Mesendoderm (in vitro differentiated cells): ENCODE results near the gene TBX1.
"Not testable (repeated sequence)": the region's sequence is repeated elsewhere in the genome, so short reads cannot be mapped to it uniquely, and the experiment has no call there.

Source experiments
- DNase-seq: peaks from one replicate; pipeline ENCODE4 v3.0.0; 2013
- H2AK5ac ChIP-seq: 2 replicates; pipeline ENCODE4 v1.6.1; 2013; ENCODE audit warnings: low read length, inconsistent platforms
- H2BK120ac ChIP-seq: 2 replicates; pipeline ENCODE4 v1.6.1; 2013; ENCODE audit warnings: low read depth, mild to moderate bottlenecking, low read length, moderate library complexity, mixed read lengths
- H2BK15ac ChIP-seq: replicated peaks from 2 replicates; pipeline ENCODE4 v1.6.1; 2013; ENCODE audit warnings: low read depth, mild to moderate bottlenecking, moderate library complexity
- H2BK5ac ChIP-seq: 2 replicates; pipeline ENCODE4 v1.6.1; 2013; ENCODE audit warnings: low read length, inconsistent platforms
- H3K18ac ChIP-seq: 2 replicates; pipeline ENCODE4 v1.6.1; 2013; ENCODE audit warnings: mild to moderate bottlenecking, low read length, mixed read lengths
- H3K23ac ChIP-seq: one replicate; pipeline ENCODE4 v1.6.1; 2013; ENCODE audit warnings: low read length
- H3K27ac ChIP-seq: 2 replicates; pipeline ENCODE4 v1.5.1; 2013; ENCODE audit warnings: low read depth, mild to moderate bottlenecking, inconsistent platforms, low read length, moderate library complexity
- H3K27me3 ChIP-seq: 2 replicates; pipeline ENCODE4 v1.6.1; 2013; ENCODE audit warnings: low read length, control low read depth, mild to moderate bottlenecking, inconsistent platforms; ENCODE audit not compliant: insufficient read depth, poor library complexity
- H3K36me3 ChIP-seq: 2 replicates; pipeline ENCODE4 v1.6.1; 2013; ENCODE audit warnings: low read length, inconsistent platforms; ENCODE audit not compliant: control insufficient read depth, insufficient read depth
- H3K4ac ChIP-seq: one replicate; pipeline ENCODE4 v1.6.1; 2013; ENCODE audit warnings: low read depth, mild to moderate bottlenecking, low read length, moderate library complexity
- H3K4me1 ChIP-seq: 2 replicates; pipeline ENCODE4 v1.6.1; 2013; ENCODE audit warnings: low read depth, low read length, inconsistent platforms; ENCODE audit not compliant: control insufficient read depth
- H3K4me2 ChIP-seq: 2 replicates; pipeline ENCODE4 v1.6.1; 2013; ENCODE audit warnings: low read length
- H3K4me3 ChIP-seq: 2 replicates; pipeline ENCODE4 v1.5.1; 2013; ENCODE audit warnings: mild to moderate bottlenecking, low read length
- H3K56ac ChIP-seq: one replicate; pipeline ENCODE4 v1.6.1; 2013; ENCODE audit warnings: low read length
- H3K79me1 ChIP-seq: 2 replicates; pipeline ENCODE4 v1.6.1; 2013; ENCODE audit warnings: low read length, inconsistent platforms
- H3K79me2 ChIP-seq: 2 replicates; pipeline ENCODE4 v1.6.1; 2013; ENCODE audit warnings: mild to moderate bottlenecking, low read length; ENCODE audit not compliant: control insufficient read depth, insufficient read depth
- H3K9ac ChIP-seq: 2 replicates; pipeline ENCODE4 v1.6.1; 2013; ENCODE audit warnings: low read length, inconsistent platforms
- H4K5ac ChIP-seq: one replicate; pipeline ENCODE4 v1.6.1; 2013; ENCODE audit warnings: low read length
- H4K8ac ChIP-seq: one replicate; pipeline ENCODE4 v1.6.1; 2013; ENCODE audit warnings: low read depth, mild to moderate bottlenecking, control low read depth, low read length, moderate library complexity
- WGBS: extraction: QIAGEN DNeasy Blood & Tissue Kit; methylation state at CpG from one replicate; pipeline ENCODE4 v1.1.7; 2013; ENCODE audit warnings: low lambda C conversion rate, missing lambda C conversion rate; ENCODE audit not compliant: insufficient coverage; ENCODE audit errors: extremely low coverage; 5-methylcytosine and 5-hydroxymethylcytosine counted together

Gene TBX1

GRCh38 chr22:19773470-19774040 is 13.0 kb downstream of the TBX1 start:
- H4K5ac ChIP-seq, result no peak overlapping the region
- no peak overlapping the region for H3K9ac ChIP-seq
- no peak overlapping the region for H2BK120ac ChIP-seq
- H3K4me3 ChIP-seq, result no peak overlapping the region
- no peak overlapping the region for H3K56ac ChIP-seq
- no peak overlapping the region for H4K8ac ChIP-seq
- H3K79me2 ChIP-seq, result no peaks in the 10 kb centered on the region
- H2BK5ac ChIP-seq, result no peak overlapping the region
- H3K36me3 ChIP-seq, result no peaks in the 10 kb centered on the region
- H3K27me3 ChIP-seq, result peaks cover 3% of the 10 kb centered on the region
- H2BK15ac ChIP-seq, result no peak overlapping the region
- H3K79me1 ChIP-seq, result no peaks in the 10 kb centered on the region
- no peak overlapping the region for H3K4ac ChIP-seq
- no peak overlapping the region for H3K23ac ChIP-seq
- no peak overlapping the region for H2AK5ac ChIP-seq
- H3K4me1 ChIP-seq, result no peaks in the 10 kb centered on the region
- WGBS, result no CpG with 5 or more reads among the region's 9 CpGs
- DNase-seq, result no peak
- no peak overlapping the region for H3K27ac ChIP-seq
- H3K4me2 ChIP-seq, result no peak overlapping the region
- H3K18ac ChIP-seq, result no peak overlapping the region

- H3K4me3 ChIP-seq, result no peak overlapping the region
- no peaks in the 10 kb centered on the region for H3K79me2 ChIP-seq
- H3K4me1 ChIP-seq, result no peaks in the 10 kb centered on the region
- no peak overlapping the region for H3K4ac ChIP-seq
- H2AK5ac ChIP-seq, result no peak overlapping the region
- H4K8ac ChIP-seq, result no peak overlapping the region
- no peak overlapping the region for H2BK15ac ChIP-seq
- no peak overlapping the region for H3K9ac ChIP-seq
- H3K79me1 ChIP-seq, result no peaks in the 10 kb centered on the region
- H3K36me3 ChIP-seq, result no peaks in the 10 kb centered on the region
- H2BK120ac ChIP-seq, result no peak overlapping the region
- DNase-seq, result no peak
- no CpG with 5 or more reads among the region's 8 CpGs for WGBS
- no peak overlapping the region for H4K5ac ChIP-seq
- no peak overlapping the region for H3K27ac ChIP-seq
- no peak overlapping the region for H3K56ac ChIP-seq
- H3K18ac ChIP-seq, result no peak overlapping the region
- peaks cover under 1% of the 10 kb centered on the region for H3K27me3 ChIP-seq
- no peak overlapping the region for H3K23ac ChIP-seq
- no peak overlapping the region for H3K4me2 ChIP-seq
- no peak overlapping the region for H2BK5ac ChIP-seq
Observed at GRCh38 chr22:19774628-19775027, 14.1 kb downstream of the TBX1 start.

GRCh38 chr22:19775496-19776325 is 15.1 kb downstream of the TBX1 start:
- WGBS, result no CpG with 5 or more reads among the region's 24 CpGs
- no peak for DNase-seq
- Histone ChIP-seq H3K79me1 (no peaks in the 10 kb centered on the region), H3K9ac (no peak overlapping the region), H3K18ac (no peak overlapping the region), H3K36me3 (no peaks in the 10 kb centered on the region), H4K8ac (no peak overlapping the region), H3K4me3 (no peak overlapping the region), H3K4me1 (no peaks in the 10 kb centered on the region), H3K4me2 (no peak overlapping the region), H3K56ac (no peak overlapping the region), H2AK5ac (no peak overlapping the region), H4K5ac (no peak overlapping the region), H3K27me3 (no peaks in the 10 kb centered on the region), H3K79me2 (no peaks in the 10 kb centered on the region), H3K23ac (no peak overlapping the region), H2BK120ac (no peak overlapping the region), H3K27ac (no peak overlapping the region), H2BK5ac (no peak overlapping the region), H3K4ac (no peak overlapping the region), H2BK15ac (no peak overlapping the region)

DNA sequence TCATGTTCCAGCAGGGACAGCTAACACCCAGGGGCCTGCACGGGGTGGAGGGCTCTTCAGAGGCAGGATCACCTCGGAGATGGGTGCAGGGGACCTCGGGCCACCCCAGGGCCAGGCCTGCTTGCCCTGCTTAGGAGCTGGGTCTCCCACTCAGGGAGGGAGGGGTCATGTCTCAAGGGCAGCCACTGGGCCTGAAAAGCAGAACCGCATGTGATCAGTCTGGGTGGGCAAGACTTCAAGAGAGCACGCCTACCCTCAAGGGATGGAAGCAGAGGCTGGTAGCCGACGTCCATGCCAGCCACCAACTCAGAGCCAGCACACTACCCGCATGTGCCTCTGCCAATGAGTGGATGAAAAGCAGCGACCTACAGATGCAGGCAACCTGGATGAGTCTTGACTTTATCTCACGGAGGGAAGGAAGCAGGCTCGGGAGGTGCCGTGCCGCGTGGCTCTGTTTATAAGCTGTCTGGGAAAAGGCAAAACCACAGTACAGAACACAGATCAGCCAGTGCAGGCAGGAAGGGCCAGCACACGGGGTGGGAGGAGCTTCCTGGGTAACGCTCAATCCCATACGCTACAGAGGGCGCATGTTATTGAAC is 16.0 kb downstream of the TBX1 start:
- Histone ChIP-seq H3K18ac (no peak overlapping the region), H3K4ac (no peak overlapping the region), H3K23ac (no peak overlapping the region), H3K27ac (no peak overlapping the region), H3K79me1 (no peaks in the 10 kb centered on the region), H3K56ac (no peak overlapping the region), H3K4me1 (no peaks in the 10 kb centered on the region), H3K4me3 (no peak overlapping the region), H2BK15ac (no peak overlapping the region), H3K4me2 (no peak overlapping the region), H4K5ac (no peak overlapping the region), H3K27me3 (no peaks in the 10 kb centered on the region), H4K8ac (no peak overlapping the region), H3K36me3 (no peaks in the 10 kb centered on the region), H2AK5ac (no peak overlapping the region), H3K9ac (no peak overlapping the region), H2BK120ac (no peak overlapping the region), H3K79me2 (no peaks in the 10 kb centered on the region), H2BK5ac (no peak overlapping the region)
- no peak for DNase-seq
- WGBS, result no CpG with 5 or more reads among the region's 18 CpGs

GRCh38 chr22:19777192-19777591 is 16.6 kb downstream of the TBX1 start:
- not testable (repeated sequence) for H3K79me1 ChIP-seq, H4K5ac ChIP-seq, H2AK5ac ChIP-seq, H3K56ac ChIP-seq, H3K27ac ChIP-seq, H3K23ac ChIP-seq, H2BK15ac ChIP-seq, H3K4me1 ChIP-seq, H3K4ac ChIP-seq, H3K4me3 ChIP-seq, H2BK5ac ChIP-seq, H3K9ac ChIP-seq, DNase-seq, H4K8ac ChIP-seq, H3K18ac ChIP-seq, H3K79me2 ChIP-seq, H3K4me2 ChIP-seq, H3K27me3 ChIP-seq, H3K36me3 ChIP-seq, H2BK120ac ChIP-seq
- no CpG with 5 or more reads among the region's 6 CpGs for WGBS
